Sigmoid colon (tissue), 7 donors: ENCODE results near the gene KPNA6. TPM values are rescaled to one million over a fixed set of nuclear protein-coding genes. Genes with fewer than 3 reads are reported as not detected.
A peak's percentile ranks its signal among the peaks of the same experiment; 100 is the strongest.
"Not testable (repeated sequence)": the region's sequence is repeated elsewhere in the genome, so short reads cannot be mapped to it uniquely, and the experiment has no call there.

Source experiments
- DNase-seq: peaks from one replicate; pipeline ENCODE4 v3.0.0-alpha.2; 2019
- H3K27ac ChIP-seq, 4 donors: fragments of 200-600 bp; sonication (generic); one replicate each; pipeline ENCODE4 v1.5.1; 2016 to 2019; ENCODE audit warnings: mild to moderate bottlenecking in 1 of 4
- H3K27me3 ChIP-seq, 3 donors: fragments of 200-600 bp; sonication (generic); one replicate each; pipeline ENCODE4 v1.5.1; 2019; ENCODE audit warnings: mild to moderate bottlenecking in 1 of 3
- H3K36me3 ChIP-seq, 4 donors: fragments of 200-600 bp; sonication (generic); one replicate each; pipeline ENCODE4 v1.5.1; 2016 to 2019
- H3K4me1 ChIP-seq, 4 donors: fragments of 200-600 bp; sonication (generic); one replicate each; pipeline ENCODE4 v1.5.1; 2017 to 2019
- H3K4me3 ChIP-seq, 4 donors: fragments of 200-600 bp; sonication (generic); one replicate each; pipeline ENCODE4 v1.5.1; 2017 to 2019; ENCODE audit warnings: mild to moderate bottlenecking in 2 of 4, moderate library complexity in 1 of 4
- H3K9me3 ChIP-seq, 4 donors: fragments of 200-600 bp in 3 of 4; sonication (generic) in 3 of 4; one replicate each; pipeline versions ENCODE4 v1.5.1 to v1.6.1; 2013 to 2019
- EP300 ChIP-seq, 4 donors: sonication (generic); formaldehyde crosslinking; IDR thresholded peaks; one replicate each; pipeline ENCODE4 v1.6.1; 2017; ENCODE audit warnings: antibody characterized with exemption in 4 of 4
- POLR2A ChIP-seq, 2 donors: fragments of 450-650 bp; IDR thresholded peaks; one replicate each; pipeline ENCODE4 v1.6.1; 2016; ENCODE audit warnings: antibody characterized with exemption in 2 of 2, mild to moderate bottlenecking in 2 of 2, moderate library complexity in 2 of 2
- POLR2AphosphoS5 ChIP-seq, 4 donors: sonication (generic); formaldehyde crosslinking; IDR thresholded peaks; one replicate each; pipeline ENCODE4 v1.6.1; 2017; ENCODE audit warnings: antibody characterized with exemption in 4 of 4
- WGBS, 2 donors: extraction: QIAGEN DNeasy Blood & Tissue Kit; methylation state at CpG; one replicate each; pipeline ENCODE4 v1.1.7; 2013; 5-methylcytosine and 5-hydroxymethylcytosine counted together
- intact Hi-C: fragments of 100-400 bp; cut with DNase I; formaldehyde crosslinking; loops from one replicate; pipeline ENCODE4 v1.15.1; 2023
- polyA plus RNA-seq, 3 donors: library from polyadenylated mRNA; stranded (reverse); fragments of 200-250 nt; gene quantifications; one replicate each; pipeline ENCODE4 v1.2.3, GENCODE V29; 2013
- total RNA-seq, 4 donors: library from RNA; depleted of rRNA; stranded (reverse); fragments of >200 nt; gene quantifications; one replicate each; pipeline ENCODE4 v1.1.0, GENCODE V29; 2016
- TF ChIP-seq, protein P1 (sequence below), 4 experiments: fragments of 450-650 bp in 3 of 4; fragments of 200-600 bp in 1 of 4; IDR thresholded peaks; one replicate each; pipeline ENCODE4 v1.5.1; 2016 to 2019; ENCODE audit warnings: antibody characterized with exemption in 4 of 4, mild to moderate bottlenecking in 3 of 4, moderate library complexity in 2 of 4
- donor health status: healthy with polysubstance abuse.
- donor health status: Bipolar disorder and iron deficiency.
- donor health status: healthy.

KPNA6 gene
- total and polyA plus RNA-seq, 7 donors: 6.0 to 47.0 (median 33.4) TPM

- H3K9me3 ChIP-seq: no peaks in the 10 kb centered on the region
- H3K4me3 ChIP-seq: no peak overlapping the region
- no peak for DNase-seq
- 96 to 98% methylated on average over 5 of the region's 5 CpGs for WGBS, 2 donors
- H3K27me3 ChIP-seq: no peaks in the 10 kb centered on the region
- no peaks in the 10 kb centered on the region for H3K36me3 ChIP-seq
- H3K27ac ChIP-seq: no peak overlapping the region
- intact Hi-C loops: no loop called here
- H3K4me1 ChIP-seq: peaks cover 0 to 37% (median 16%) of the 10 kb centered on the region in 4 donors
- TF ChIP-seq POLR2AphosphoS5 (IDR thresholded peaks at IDR 0.05) (no peak), POLR2A (IDR thresholded peaks at IDR 0.05) (no peak), EP300 (IDR thresholded peaks at IDR 0.05) (no peak)
- TF ChIP-seq, protein P1, sequence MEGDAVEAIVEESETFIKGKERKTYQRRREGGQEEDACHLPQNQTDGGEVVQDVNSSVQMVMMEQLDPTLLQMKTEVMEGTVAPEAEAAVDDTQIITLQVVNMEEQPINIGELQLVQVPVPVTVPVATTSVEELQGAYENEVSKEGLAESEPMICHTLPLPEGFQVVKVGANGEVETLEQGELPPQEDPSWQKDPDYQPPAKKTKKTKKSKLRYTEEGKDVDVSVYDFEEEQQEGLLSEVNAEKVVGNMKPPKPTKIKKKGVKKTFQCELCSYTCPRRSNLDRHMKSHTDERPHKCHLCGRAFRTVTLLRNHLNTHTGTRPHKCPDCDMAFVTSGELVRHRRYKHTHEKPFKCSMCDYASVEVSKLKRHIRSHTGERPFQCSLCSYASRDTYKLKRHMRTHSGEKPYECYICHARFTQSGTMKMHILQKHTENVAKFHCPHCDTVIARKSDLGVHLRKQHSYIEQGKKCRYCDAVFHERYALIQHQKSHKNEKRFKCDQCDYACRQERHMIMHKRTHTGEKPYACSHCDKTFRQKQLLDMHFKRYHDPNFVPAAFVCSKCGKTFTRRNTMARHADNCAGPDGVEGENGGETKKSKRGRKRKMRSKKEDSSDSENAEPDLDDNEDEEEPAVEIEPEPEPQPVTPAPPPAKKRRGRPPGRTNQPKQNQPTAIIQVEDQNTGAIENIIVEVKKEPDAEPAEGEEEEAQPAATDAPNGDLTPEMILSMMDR (IDR thresholded peaks at IDR 0.05): no peak
These were observed 29.3 kb downstream of the KPNA6 start for GRCh38 chr1:32137111-32137510.

DNA sequence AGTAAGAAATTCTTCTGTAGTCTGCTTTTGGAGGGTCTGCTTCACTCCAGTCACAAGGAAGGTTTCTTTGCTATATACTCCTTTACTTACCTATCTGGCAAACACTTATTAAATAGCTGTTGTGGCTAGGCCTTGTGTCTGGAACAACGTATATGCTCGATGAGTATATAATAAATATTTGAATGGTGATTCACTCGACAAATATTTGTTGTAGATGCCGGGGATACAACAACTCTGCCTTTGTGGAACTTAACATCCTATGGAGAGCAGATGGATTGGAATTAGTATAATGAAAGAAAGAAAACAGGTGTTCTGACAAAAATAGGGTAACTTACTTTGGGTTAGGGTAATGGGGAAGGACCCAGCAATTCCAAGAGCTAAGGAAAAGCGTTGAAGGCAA, 31.1 kb downstream of the KPNA6 start:
- Histone ChIP-seq H3K36me3 (no peaks in the 10 kb centered on the region), H3K27ac (no peak overlapping the region), H3K4me3 (no peak overlapping the region), H3K4me1 (peaks cover 0 to 44% (median 27%) of the 10 kb centered on the region in 4 donors), H3K27me3 (no peaks in the 10 kb centered on the region), H3K9me3 (no peaks in the 10 kb centered on the region)
- TF ChIP-seq POLR2A (IDR thresholded peaks at IDR 0.05) (no peak), EP300 (IDR thresholded peaks at IDR 0.05) (no peak), POLR2AphosphoS5 (IDR thresholded peaks at IDR 0.05) (no peak)
- TF ChIP-seq, protein P1 (IDR thresholded peaks at IDR 0.05): no peak
- intact Hi-C loops: no loop called here
- 24 to 62% methylated on average over 5 of the region's 5 CpGs for whole genome bisulfite sequencing, 2 donors
- DNase-seq: no peak

- Histone ChIP-seq H3K36me3 (no peaks in the 10 kb centered on the region), H3K27me3 (no peaks in the 10 kb centered on the region), H3K9me3 (no peaks in the 10 kb centered on the region), H3K4me1 (peaks cover 0 to 40% (median 25%) of the 10 kb centered on the region in 4 donors), H3K4me3 (no peak overlapping the region), H3K27ac (peak overlapping the region; percentile 36 to 70 (median 62))
- WGBS, 2 donors: 32 to 65% methylated on average over 6 of the region's 6 CpGs
- peak; percentile 80 for DNase-seq
- TF ChIP-seq POLR2A (IDR thresholded peaks at IDR 0.05): no peak
- TF ChIP-seq, protein P1 (IDR thresholded peaks at IDR 0.05): no peak
- TF ChIP-seq POLR2AphosphoS5 (IDR thresholded peaks at IDR 0.05): no peak
- no peak for TF ChIP-seq EP300 (IDR thresholded peaks at IDR 0.05)
- intact Hi-C loops: no loop called here
These were observed 34.8 kb downstream of the KPNA6 start for GRCh38 chr1:32142446-32143301.

DNA sequence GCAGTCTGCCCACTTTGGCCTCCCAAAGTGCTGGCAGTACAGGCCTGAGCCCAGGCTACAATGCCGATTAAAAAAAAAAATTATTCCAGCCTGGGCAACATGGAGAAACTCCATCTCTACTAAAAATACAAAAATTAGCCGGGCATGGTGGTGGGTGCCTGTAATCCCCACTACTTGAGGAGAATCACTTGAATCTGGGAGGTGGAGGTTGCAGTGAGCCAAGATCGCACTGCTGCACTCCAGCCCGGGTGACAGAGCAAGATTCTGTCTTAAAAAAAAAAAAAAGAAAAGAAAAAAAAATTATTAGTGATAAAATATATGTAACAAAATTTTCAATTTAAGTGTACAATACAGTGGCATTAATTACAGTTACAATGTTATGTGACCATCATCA, 35.4 kb downstream of the KPNA6 start:
- H3K9me3 ChIP-seq, intact Hi-C loops, H3K36me3 ChIP-seq, H3K4me3 ChIP-seq, H3K27me3 ChIP-seq, DNase-seq: not testable (repeated sequence)
- H3K27ac ChIP-seq: peak overlapping the region; percentile 13 to 70 (median 62)
- 87 to 93% methylated on average over 4 of the region's 4 CpGs for WGBS, 2 donors
- H3K4me1 ChIP-seq: peaks cover 0 to 40% (median 25%) of the 10 kb centered on the region in 4 donors

DNA sequence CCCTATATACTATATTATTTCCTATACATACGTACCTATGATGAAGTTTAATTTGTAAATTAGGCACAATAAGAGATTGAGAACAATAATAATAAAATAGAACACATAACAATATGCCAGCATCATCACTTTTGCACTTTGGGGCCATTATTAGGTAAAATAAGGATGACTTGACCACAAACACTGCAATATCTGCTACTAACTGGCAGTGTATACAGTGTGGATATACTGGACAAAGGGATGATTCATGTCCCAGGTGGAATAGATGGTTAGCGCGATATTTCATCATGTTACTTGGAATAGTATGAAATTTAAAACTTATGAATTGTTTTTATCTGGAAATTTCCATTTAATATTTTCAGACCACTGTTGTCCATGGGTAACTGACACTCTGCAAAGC, 36.2 kb downstream of the KPNA6 start:
- Histone ChIP-seq H3K36me3 (peaks cover 0 to 5% (median 0%) of the 10 kb centered on the region in 4 donors), H3K27ac (no peak overlapping the region), H3K9me3 (no peaks in the 10 kb centered on the region), H3K4me1 (peaks cover 0 to 35% (median 23%) of the 10 kb centered on the region in 4 donors), H3K27me3 (no peaks in the 10 kb centered on the region), H3K4me3 (no peak overlapping the region)
- DNase-seq: no peak
- intact Hi-C loops: no loop called here
- TF ChIP-seq POLR2A (IDR thresholded peaks at IDR 0.05) (no peak), EP300 (IDR thresholded peaks at IDR 0.05) (no peak), POLR2AphosphoS5 (IDR thresholded peaks at IDR 0.05) (no peak)
- TF ChIP-seq, protein P1 (IDR thresholded peaks at IDR 0.05): no peak
- 94 to 95% methylated on average over 3 of the region's 3 CpGs for WGBS, 2 donors

DNA sequence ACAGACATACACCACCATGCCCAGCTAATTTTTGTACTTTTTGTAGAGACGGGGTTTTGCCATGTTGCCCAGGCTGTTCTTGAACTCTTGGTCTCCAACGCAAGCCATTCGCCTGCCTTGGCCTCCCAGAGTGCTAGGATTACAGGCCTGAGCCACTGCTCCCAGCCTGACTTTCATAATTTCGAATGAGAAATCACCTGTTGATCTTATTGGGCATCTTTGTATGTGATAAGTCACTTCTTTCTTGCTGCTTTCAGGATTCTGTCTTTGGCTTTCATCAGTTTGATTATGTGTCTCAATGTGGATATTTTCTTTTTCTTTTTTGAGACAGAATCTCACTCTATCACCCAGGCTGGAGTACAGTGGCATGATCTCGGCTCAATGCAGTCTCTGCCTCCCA, 39.9 kb downstream of the KPNA6 start:
- 96 to 98% methylated on average over 5 of the region's 5 CpGs for WGBS, 2 donors
- H3K27me3 ChIP-seq, intact Hi-C loops, H3K4me3 ChIP-seq, H3K27ac ChIP-seq, DNase-seq, H3K9me3 ChIP-seq, H3K36me3 ChIP-seq: not testable (repeated sequence)
- H3K4me1 ChIP-seq: peaks cover 0 to 28% (median 21%) of the 10 kb centered on the region in 4 donors
